HCT116 (cell line): ENCODE measurements around the gene PTPN1.

Source experiments
- POLR2A ChIP-seq: IDR thresholded peaks from 2 replicates; pipeline ENCODE4 v1.7.0; 2011; ENCODE audit warnings: borderline replicate concordance; ENCODE audit not compliant: insufficient read depth, insufficient read length; ENCODE audit errors: extremely low read depth
- RAD21 ChIP-seq: IDR thresholded peaks from 2 replicates; pipeline ENCODE4 v1.6.1; 2012; ENCODE audit warnings: low read depth, mild to moderate bottlenecking
- TF ChIP-seq, protein P1 (sequence below), 3 experiments: fragments of 200-600 bp in 1 of 3; sonication (generic) in 1 of 3; IDR thresholded peaks in 2 of 3; conservative IDR thresholded peaks in 1 of 3; 2 replicates each; pipeline ENCODE4 v1.5.1; 2012 to 2017; ENCODE audit warnings: low read depth in 2 of 3, low read length in 2 of 3, antibody characterized with exemption in 1 of 3, borderline replicate concordance in 1 of 3, control low read depth in 1 of 3, mild to moderate bottlenecking in 1 of 3, mixed read lengths in 1 of 3, mixed run types in 1 of 3, moderate library complexity in 1 of 3; ENCODE audit not compliant: insufficient read depth in 1 of 3

DNA sequence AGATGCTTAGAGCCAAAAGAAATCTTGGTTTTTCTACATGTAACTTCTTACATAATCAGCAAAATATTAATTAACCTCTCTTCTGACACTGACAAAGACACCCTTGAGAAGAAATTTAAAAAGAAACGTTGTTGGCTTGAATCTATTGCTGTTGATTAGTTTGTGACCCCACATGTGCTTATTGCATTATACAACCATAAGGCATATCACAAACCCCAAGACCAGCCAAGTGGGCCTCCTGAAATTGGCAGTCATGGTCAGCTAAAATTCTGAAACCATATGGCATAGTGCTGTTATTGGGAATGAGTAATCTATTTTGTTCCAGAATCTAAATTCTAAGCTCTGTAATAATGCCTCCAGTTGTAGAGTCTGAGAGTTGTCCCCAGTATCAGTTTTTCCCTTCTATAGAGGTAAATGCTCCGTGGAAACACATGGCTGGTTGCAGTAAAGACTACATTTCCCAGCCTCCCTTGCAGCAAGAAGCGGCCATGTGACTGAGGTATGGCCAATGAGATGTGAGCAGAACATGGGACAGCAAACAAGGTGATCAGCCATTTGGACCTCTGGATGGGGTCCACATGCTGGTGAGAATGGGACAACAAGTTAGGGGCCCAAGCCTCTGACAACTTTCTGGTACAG lies 42.3 kb upstream of the PTPN1 start:
- no peak for TF ChIP-seq RAD21
- no peak for TF ChIP-seq POLR2A
- TF ChIP-seq, protein P1, sequence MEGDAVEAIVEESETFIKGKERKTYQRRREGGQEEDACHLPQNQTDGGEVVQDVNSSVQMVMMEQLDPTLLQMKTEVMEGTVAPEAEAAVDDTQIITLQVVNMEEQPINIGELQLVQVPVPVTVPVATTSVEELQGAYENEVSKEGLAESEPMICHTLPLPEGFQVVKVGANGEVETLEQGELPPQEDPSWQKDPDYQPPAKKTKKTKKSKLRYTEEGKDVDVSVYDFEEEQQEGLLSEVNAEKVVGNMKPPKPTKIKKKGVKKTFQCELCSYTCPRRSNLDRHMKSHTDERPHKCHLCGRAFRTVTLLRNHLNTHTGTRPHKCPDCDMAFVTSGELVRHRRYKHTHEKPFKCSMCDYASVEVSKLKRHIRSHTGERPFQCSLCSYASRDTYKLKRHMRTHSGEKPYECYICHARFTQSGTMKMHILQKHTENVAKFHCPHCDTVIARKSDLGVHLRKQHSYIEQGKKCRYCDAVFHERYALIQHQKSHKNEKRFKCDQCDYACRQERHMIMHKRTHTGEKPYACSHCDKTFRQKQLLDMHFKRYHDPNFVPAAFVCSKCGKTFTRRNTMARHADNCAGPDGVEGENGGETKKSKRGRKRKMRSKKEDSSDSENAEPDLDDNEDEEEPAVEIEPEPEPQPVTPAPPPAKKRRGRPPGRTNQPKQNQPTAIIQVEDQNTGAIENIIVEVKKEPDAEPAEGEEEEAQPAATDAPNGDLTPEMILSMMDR (IDR thresholded peaks at IDR 0.05 in 2 of 3, conservative IDR thresholded peaks at IDR 0.05 in 1 of 3; ENCODE audit: borderline replicate concordance in 1 of 3, insufficient read depth in 1 of 3, low read depth in 2 of 3, low read length in 2 of 3), result no peak
